ENCODE data around the gene F2RL3. TPM values are rescaled to one million over a fixed set of nuclear protein-coding genes. Genes with fewer than 3 reads are reported as not detected.

F2RL3 gene
- polyA plus RNA-seq, 1 donor from 2014 or later = not detected

GRCh38 chr19:16878181-16878965, 10.4 kb upstream of the F2RL3 start:
- H3F3A ChIP-seq (ENCODE audit: insufficient read depth, low read length, poor library complexity, severe bottlenecking) = no peaks in the 10 kb centered on the region
- peaks cover 5% of the 10 kb centered on the region for H3K9me3 ChIP-seq (ENCODE audit: low read length)
- no peak for TF ChIP-seq RAD21 (conservative IDR thresholded peaks at IDR 0.05)
- no peak for TF ChIP-seq MXI1 (conservative IDR thresholded peaks at IDR 0.05; ENCODE audit: poor library complexity, severe bottlenecking)
- TF ChIP-seq CTCF (IDR thresholded peaks at IDR 0.05; ENCODE audit: poor library complexity, severe bottlenecking) = no peak
- no peak for TF ChIP-seq EP300 (conservative IDR thresholded peaks at IDR 0.05; ENCODE audit: poor library complexity, severe bottlenecking)
- TF ChIP-seq SMC3 (conservative IDR thresholded peaks at IDR 0.05; ENCODE audit: poor library complexity) = no peak
- no peak for TF ChIP-seq POLR2AphosphoS5 (IDR thresholded peaks at IDR 0.05)
- no peak for TF ChIP-seq EZH2 (IDR thresholded peaks at IDR 0.05; ENCODE audit: borderline replicate concordance, insufficient read depth, low read length, poor library complexity, severe bottlenecking)
- no peak for TF ChIP-seq TAF1 (IDR thresholded peaks at IDR 0.05; ENCODE audit: low read depth)
- TF ChIP-seq REST (IDR thresholded peaks at IDR 0.05; ENCODE audit: borderline replicate concordance) = no peak
- H3K36me3 ChIP-seq (ENCODE audit: insufficient read depth, low read length) = no peaks in the 10 kb centered on the region
- H3K27ac ChIP-seq (ENCODE audit: low read length) = no peak overlapping the region
- H3K79me2 ChIP-seq (replicated peaks; ENCODE audit: insufficient read depth, low read length) = no peaks in the 10 kb centered on the region
- H3K27me3 ChIP-seq (ENCODE audit: insufficient read depth, low read depth, low read length) = no peaks in the 10 kb centered on the region
- H3K4me3 ChIP-seq (ENCODE audit: low read length) = no peak overlapping the region
- no peak overlapping the region for H3K4me2 ChIP-seq (ENCODE audit: low read length)
- no peaks in the 10 kb centered on the region for H4K20me1 ChIP-seq (ENCODE audit: insufficient read depth)
- H3K9ac ChIP-seq (ENCODE audit: low read length) = no peak overlapping the region
- H2AFZ ChIP-seq (ENCODE audit: low read depth, low read length) = no peak overlapping the region
- H3K9me2 ChIP-seq (ENCODE audit: insufficient read depth, low read length) = no peaks in the 10 kb centered on the region

GRCh38 chr19:16880884-16881554, 7.8 kb upstream of the F2RL3 start:
- Histone ChIP-seq H3K27ac (ENCODE audit: low read length) (no peak overlapping the region), H3K9me3 (ENCODE audit: low read length) (peaks cover 5% of the 10 kb centered on the region), H3F3A (ENCODE audit: insufficient read depth, low read length, poor library complexity, severe bottlenecking) (no peaks in the 10 kb centered on the region), H3K9ac (ENCODE audit: low read length) (no peak overlapping the region), H3K27me3 (ENCODE audit: insufficient read depth, low read depth, low read length) (no peaks in the 10 kb centered on the region), H3K4me2 (ENCODE audit: low read length) (no peak overlapping the region), H2AFZ (ENCODE audit: low read depth, low read length) (no peak overlapping the region), H3K79me2 (replicated peaks; ENCODE audit: insufficient read depth, low read length) (no peaks in the 10 kb centered on the region), H3K9me2 (ENCODE audit: insufficient read depth, low read length) (no peaks in the 10 kb centered on the region), H3K4me3 (ENCODE audit: low read length) (no peak overlapping the region), H4K20me1 (ENCODE audit: insufficient read depth) (no peaks in the 10 kb centered on the region), H3K36me3 (ENCODE audit: insufficient read depth, low read length) (no peaks in the 10 kb centered on the region)
- TF ChIP-seq SMC3 (conservative IDR thresholded peaks at IDR 0.05; ENCODE audit: poor library complexity) = no peak
- TF ChIP-seq CTCF (IDR thresholded peaks at IDR 0.05; ENCODE audit: poor library complexity, severe bottlenecking) = no peak
- no peak for TF ChIP-seq POLR2AphosphoS5 (IDR thresholded peaks at IDR 0.05)
- TF ChIP-seq REST (IDR thresholded peaks at IDR 0.05; ENCODE audit: borderline replicate concordance) = no peak
- TF ChIP-seq RAD21 (conservative IDR thresholded peaks at IDR 0.05) = no peak
- TF ChIP-seq MXI1 (conservative IDR thresholded peaks at IDR 0.05; ENCODE audit: poor library complexity, severe bottlenecking) = no peak
- TF ChIP-seq EZH2 (IDR thresholded peaks at IDR 0.05; ENCODE audit: borderline replicate concordance, insufficient read depth, low read length, poor library complexity, severe bottlenecking) = no peak
- no peak for TF ChIP-seq TAF1 (IDR thresholded peaks at IDR 0.05; ENCODE audit: low read depth)
